ENCODE results near the gene PYM1.

- TF ChIP-seq HDAC2 (IDR thresholded peaks at IDR 0.05; ENCODE audit: borderline replicate concordance in 1 of 2, low read depth in 2 of 2, low read length in 2 of 2) (no peak), POLR2AphosphoS5 (IDR thresholded peaks at IDR 0.05; ENCODE audit: low read depth, low read length) (no peak), CTCF (IDR thresholded peaks at IDR 0.05; ENCODE audit: control extremely low read depth in 1 of 3, insufficient read depth in 1 of 3, low read depth in 1 of 3, low read length in 3 of 3) (no peak), POLR2A (IDR thresholded peaks at IDR 0.05; ENCODE audit: control extremely low read depth in 1 of 2, low read depth in 2 of 2, low read length in 2 of 2) (no peak), FOSL1 (IDR thresholded peaks at IDR 0.05; ENCODE audit: insufficient read depth, low read depth, low read length) (no peak)
Measured at GRCh38 chr12:55929306-55929791, 1.7 kb upstream of the PYM1 start.

Measured in H1 (cell line).